Osteoblast (primary cell): ENCODE data around the gene NUAK2. TPM values are rescaled to one million over a fixed set of nuclear protein-coding genes. Genes with fewer than 3 reads are reported as not detected.
A peak's percentile ranks its signal among the peaks of the same experiment; 100 is the strongest.
"Not testable (repeated sequence)": the region's sequence is repeated elsewhere in the genome, so short reads cannot be mapped to it uniquely, and the experiment has no call there.

ENCODE experiments used
- DNase-seq: peaks from one replicate; pipeline ENCODE4 v3.0.0; 2011; ENCODE audit warnings: low spot score, mixed read lengths; ENCODE audit not compliant: insufficient read length; ENCODE audit errors: missing footprints
- H2AFZ ChIP-seq: 2 replicates; pipeline ENCODE4 v1.6.0; 2011; ENCODE audit warnings: mild to moderate bottlenecking, low read length
- H3K27ac ChIP-seq: 2 replicates; pipeline ENCODE4 v1.5.1; 2011; ENCODE audit warnings: mild to moderate bottlenecking, low read depth, low read length, moderate library complexity
- H3K27me3 ChIP-seq: 2 replicates; pipeline ENCODE4 v1.6.0; 2012; ENCODE audit warnings: mild to moderate bottlenecking, control low read depth, inconsistent platforms, low read length, moderate library complexity; ENCODE audit not compliant: insufficient read depth
- H3K36me3 ChIP-seq: 2 replicates; pipeline ENCODE4 v1.5.1; 2011; ENCODE audit warnings: mild to moderate bottlenecking, low read length, control low read depth, moderate library complexity; ENCODE audit not compliant: insufficient read depth
- H3K4me1 ChIP-seq: 2 replicates; pipeline ENCODE4 v1.5.1; 2011; ENCODE audit warnings: mild to moderate bottlenecking, low read length, control low read depth, moderate library complexity; ENCODE audit not compliant: insufficient read depth
- H3K4me2 ChIP-seq: 2 replicates; pipeline ENCODE4 v1.6.0; 2011; ENCODE audit warnings: mild to moderate bottlenecking, low read length; ENCODE audit not compliant: insufficient read depth
- H3K4me3 ChIP-seq: fragments of 200-600 bp; sonication (generic); 3 replicates; pipeline ENCODE4 v1.5.1; 2012; ENCODE audit warnings: mild to moderate bottlenecking, low read length, inconsistent platforms; ENCODE audit not compliant: insufficient read depth
- H3K79me2 ChIP-seq: 2 replicates; pipeline ENCODE4 v1.6.0; 2012; ENCODE audit warnings: mild to moderate bottlenecking, low read length, control low read depth, inconsistent platforms; ENCODE audit not compliant: insufficient read depth
- H3K9me3 ChIP-seq: 2 replicates; pipeline ENCODE4 v1.5.1; 2011; ENCODE audit warnings: low read depth, low read length, control low read depth
- H4K20me1 ChIP-seq: 2 replicates; pipeline ENCODE4 v1.6.0; 2012; ENCODE audit warnings: mild to moderate bottlenecking, low read length, control low read depth; ENCODE audit not compliant: insufficient read depth
- total RNA-seq: library from RNA; depleted of rRNA; stranded (reverse); fragments of >200 nt; gene quantifications from 2 replicates; pipeline ENCODE4 v1.2.3, GENCODE V29; 2012
- TF ChIP-seq, protein P1 (sequence below): IDR thresholded peaks from 2 replicates; pipeline ENCODE4 v1.5.1; 2011; ENCODE audit warnings: mild to moderate bottlenecking, low read depth, low read length, moderate library complexity; ENCODE audit errors: extremely low read depth

Gene NUAK2
- total RNA-seq, 1 donor, result 3.6 TPM

DNA sequence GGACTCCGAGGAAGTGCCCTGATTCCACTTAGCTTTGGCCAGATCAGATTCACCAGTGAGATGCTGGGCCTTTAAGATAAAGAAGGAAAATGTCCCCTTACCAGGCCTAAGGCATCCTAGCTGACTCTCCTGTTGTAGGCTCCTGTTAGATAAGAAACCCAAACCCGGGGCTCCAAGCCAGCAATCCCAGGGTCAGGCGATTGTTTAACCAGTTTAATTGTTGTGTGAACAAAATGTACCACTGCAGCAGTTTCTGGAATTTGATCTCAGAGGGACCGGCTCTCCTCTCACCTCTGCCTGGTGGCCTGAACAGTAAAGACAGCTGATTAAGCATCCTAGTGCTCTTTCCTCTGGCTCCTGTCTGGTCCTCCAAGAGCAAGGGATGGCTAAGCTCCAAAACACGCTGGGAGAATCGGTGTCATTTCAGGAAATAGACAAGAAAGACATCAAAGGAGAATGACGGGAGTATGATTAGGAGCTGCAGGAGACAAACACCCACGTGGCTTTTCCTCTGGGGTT is 44.5 kb upstream of the NUAK2 start:
- TF ChIP-seq, protein P1, sequence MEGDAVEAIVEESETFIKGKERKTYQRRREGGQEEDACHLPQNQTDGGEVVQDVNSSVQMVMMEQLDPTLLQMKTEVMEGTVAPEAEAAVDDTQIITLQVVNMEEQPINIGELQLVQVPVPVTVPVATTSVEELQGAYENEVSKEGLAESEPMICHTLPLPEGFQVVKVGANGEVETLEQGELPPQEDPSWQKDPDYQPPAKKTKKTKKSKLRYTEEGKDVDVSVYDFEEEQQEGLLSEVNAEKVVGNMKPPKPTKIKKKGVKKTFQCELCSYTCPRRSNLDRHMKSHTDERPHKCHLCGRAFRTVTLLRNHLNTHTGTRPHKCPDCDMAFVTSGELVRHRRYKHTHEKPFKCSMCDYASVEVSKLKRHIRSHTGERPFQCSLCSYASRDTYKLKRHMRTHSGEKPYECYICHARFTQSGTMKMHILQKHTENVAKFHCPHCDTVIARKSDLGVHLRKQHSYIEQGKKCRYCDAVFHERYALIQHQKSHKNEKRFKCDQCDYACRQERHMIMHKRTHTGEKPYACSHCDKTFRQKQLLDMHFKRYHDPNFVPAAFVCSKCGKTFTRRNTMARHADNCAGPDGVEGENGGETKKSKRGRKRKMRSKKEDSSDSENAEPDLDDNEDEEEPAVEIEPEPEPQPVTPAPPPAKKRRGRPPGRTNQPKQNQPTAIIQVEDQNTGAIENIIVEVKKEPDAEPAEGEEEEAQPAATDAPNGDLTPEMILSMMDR, result no peak
- no peak overlapping the region for H3K27ac ChIP-seq
- peaks cover 12% of the 10 kb centered on the region for H3K4me1 ChIP-seq
- H3K27me3 ChIP-seq, result peaks cover 20% of the 10 kb centered on the region
- H3K36me3 ChIP-seq, result no peaks in the 10 kb centered on the region
- H2AFZ ChIP-seq, result peak overlapping the region; percentile 37
- no peaks in the 10 kb centered on the region for H4K20me1 ChIP-seq
- no peaks in the 10 kb centered on the region for H3K79me2 ChIP-seq
- DNase-seq, result no peak
- no peaks in the 10 kb centered on the region for H3K9me3 ChIP-seq
- H3K4me3 ChIP-seq, result no peak overlapping the region
- peak overlapping the region; percentile 45 for H3K4me2 ChIP-seq

- H3K27ac ChIP-seq, DNase-seq, H3K4me3 ChIP-seq, H2AFZ ChIP-seq, H4K20me1 ChIP-seq, H3K79me2 ChIP-seq, H3K9me3 ChIP-seq, H3K4me2 ChIP-seq, H3K36me3 ChIP-seq: not testable (repeated sequence)
- peaks cover 12% of the 10 kb centered on the region for H3K4me1 ChIP-seq
- H3K27me3 ChIP-seq, result peaks cover 26% of the 10 kb centered on the region
Measured at GRCh38 chr1:205365086-205365485, 43.5 kb upstream of the NUAK2 start.

DNA sequence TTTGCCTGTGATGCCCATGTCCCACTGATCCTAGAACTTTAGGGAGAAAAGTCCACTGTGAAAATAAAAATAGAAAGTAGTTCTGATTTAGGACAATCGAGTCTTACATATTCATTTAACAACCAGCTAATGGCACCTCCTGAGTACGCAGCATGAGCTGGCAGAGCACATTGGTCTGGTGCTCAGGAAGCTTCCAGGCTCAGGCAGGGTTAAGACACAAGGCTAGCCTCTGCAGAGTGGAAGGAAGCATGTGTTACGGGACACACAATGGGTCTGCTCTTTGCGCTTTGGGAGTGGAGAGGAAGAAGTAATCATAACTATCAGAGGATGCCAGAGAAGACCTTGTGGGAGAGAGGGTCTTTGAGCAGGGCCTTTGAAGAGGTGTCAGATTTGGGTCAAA is 39.3 kb upstream of the NUAK2 start:
- H3K4me2 ChIP-seq, result no peak overlapping the region
- H3K36me3 ChIP-seq, result no peaks in the 10 kb centered on the region
- no peak for DNase-seq
- peaks cover 6% of the 10 kb centered on the region for H3K4me1 ChIP-seq
- H4K20me1 ChIP-seq, result no peaks in the 10 kb centered on the region
- H3K27me3 ChIP-seq, result peaks cover 48% of the 10 kb centered on the region
- H3K27ac ChIP-seq, result no peak overlapping the region
- H3K79me2 ChIP-seq, result no peaks in the 10 kb centered on the region
- H2AFZ ChIP-seq, result no peak overlapping the region
- TF ChIP-seq, protein P1, result no peak
- H3K9me3 ChIP-seq, result no peaks in the 10 kb centered on the region
- no peak overlapping the region for H3K4me3 ChIP-seq

DNA sequence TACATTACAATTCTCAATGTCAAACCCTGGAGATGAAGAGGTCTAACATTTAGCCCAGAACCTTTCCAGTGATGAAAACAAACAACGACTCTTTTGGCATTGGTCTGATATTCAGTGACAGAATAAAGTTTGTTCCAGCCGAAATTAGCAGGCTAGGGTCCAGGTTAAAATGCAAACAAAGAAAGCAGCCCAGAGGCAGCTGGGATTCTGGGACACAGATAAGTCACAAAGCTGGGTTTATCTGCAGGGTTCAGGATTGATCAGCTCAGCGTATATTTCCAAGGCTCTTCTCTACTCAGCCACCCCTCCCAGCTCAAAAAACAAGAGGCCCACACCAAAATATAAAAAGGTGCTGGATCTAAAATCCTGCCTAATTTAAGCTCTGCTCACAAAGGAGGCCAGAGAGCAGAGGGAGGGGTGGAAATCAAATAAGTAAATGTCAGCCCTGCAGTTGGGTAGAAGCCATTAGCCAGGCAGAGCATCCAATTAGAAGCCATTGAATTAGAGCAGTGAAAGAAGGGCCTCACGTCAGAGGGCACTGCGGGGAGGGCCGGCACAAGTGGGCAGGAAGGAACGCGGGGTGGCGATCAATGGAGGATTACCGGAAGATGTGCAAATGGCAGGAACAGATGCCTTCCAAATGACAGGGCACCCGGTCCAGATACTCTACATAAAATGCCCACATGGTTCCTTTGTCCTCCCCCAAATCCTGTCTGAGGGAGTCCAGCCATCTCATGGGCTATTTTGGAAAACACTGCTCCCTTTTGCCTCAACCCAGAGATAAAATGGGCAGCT is 38.4 kb upstream of the NUAK2 start:
- Histone ChIP-seq H3K27ac (no peak overlapping the region), H3K27me3 (peaks cover 48% of the 10 kb centered on the region), H3K4me2 (no peak overlapping the region), H3K4me3 (no peak overlapping the region), H3K79me2 (no peaks in the 10 kb centered on the region), H3K4me1 (peaks cover 5% of the 10 kb centered on the region), H3K36me3 (no peaks in the 10 kb centered on the region), H2AFZ (no peak overlapping the region), H3K9me3 (no peaks in the 10 kb centered on the region), H4K20me1 (no peaks in the 10 kb centered on the region)
- TF ChIP-seq, protein P1, result no peak
- DNase-seq, result no peak
